GM12874 (cell line): ENCODE results near the gene SLC5A12.

Experiments
- CTCF ChIP-seq: IDR thresholded peaks from 2 replicates; pipeline ENCODE4 v1.5.1; 2011; ENCODE audit warnings: low read depth, mild to moderate bottlenecking, control low read depth, low read length, moderate library complexity; ENCODE audit not compliant: insufficient read depth

The SLC5A12 gene

GRCh38 chr11:26621132-26621531 lies 100.7 kb downstream of the SLC5A12 start:
- no peak for TF ChIP-seq CTCF

- TF ChIP-seq CTCF, result no peak
Measured at GRCh38 chr11:26620282-26621045, 101.4 kb downstream of the SLC5A12 start.

- TF ChIP-seq CTCF, result no peak
Measured at GRCh38 chr11:26618441-26618840, 103.4 kb downstream of the SLC5A12 start.
